SKM-1 treated with dmso at 0.1 percent for 144 hours (cell line): Measurements from ENCODE around the gene VAMP5.
"Not testable (repeated sequence)": the region's sequence is repeated elsewhere in the genome, so short reads cannot be mapped to it uniquely, and the experiment has no call there.

Source experiments
- DNase-seq: peaks from one replicate; lab custom pipeline; 2025; ENCODE audit not compliant: unreplicated experiment; lab: John Stamatoyannopoulos, UW

VAMP5 gene, protein sequence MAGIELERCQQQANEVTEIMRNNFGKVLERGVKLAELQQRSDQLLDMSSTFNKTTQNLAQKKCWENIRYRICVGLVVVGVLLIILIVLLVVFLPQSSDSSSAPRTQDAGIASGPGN

DNA sequence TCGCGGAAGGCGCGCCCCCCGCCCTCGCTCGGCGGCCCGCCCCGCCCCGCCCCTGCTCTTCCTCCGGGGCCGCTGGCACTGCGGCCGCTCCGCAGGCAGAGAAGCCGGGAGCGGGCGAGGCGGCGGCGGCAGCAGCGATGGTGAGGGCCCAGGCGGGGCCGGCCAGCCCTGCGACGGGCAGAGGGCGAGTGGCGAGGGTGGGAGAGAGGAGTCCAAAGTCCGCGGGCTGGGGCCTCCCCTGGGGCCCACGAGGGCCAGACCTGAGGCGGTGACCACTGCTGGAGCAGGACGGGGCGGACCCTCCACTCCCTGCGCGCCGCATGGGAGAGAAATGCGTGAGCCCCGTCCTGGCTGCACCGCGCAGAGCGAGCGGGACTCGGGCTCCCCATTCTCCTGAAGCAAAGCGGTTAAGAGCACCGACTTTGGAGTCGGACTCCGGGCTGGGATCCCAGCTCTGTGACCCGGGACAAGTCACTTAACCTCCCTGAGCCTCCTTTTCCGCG lies at the start of gene VAMP5:
VAMP5 (plus strand) TSS at position 78 of the 503 bp plus-strand sequence; CDS start at position 138, 60 bp downstream.
- DNase-seq = no peak

DNA sequence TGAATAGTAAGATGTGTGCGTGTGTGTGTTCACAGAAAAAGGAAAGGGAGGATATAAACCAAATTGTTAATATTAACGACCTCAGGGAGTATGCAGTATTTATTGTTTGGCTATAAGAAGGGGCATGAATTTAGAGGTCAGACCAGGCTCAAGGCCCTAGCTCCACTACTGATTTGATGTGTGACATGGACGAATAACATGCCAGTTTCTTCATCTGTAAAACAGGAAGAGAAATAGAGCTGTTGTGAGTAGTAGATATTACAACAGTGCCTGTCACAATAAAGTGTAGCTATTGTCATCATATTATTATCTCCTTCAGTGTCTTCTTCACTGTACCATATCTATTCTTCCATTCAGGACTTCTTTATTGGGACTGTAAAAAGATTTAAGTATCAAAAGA lies 49.4 kb upstream of the VAMP5 start:
- DNase-seq = peak; percentile 58

DNA sequence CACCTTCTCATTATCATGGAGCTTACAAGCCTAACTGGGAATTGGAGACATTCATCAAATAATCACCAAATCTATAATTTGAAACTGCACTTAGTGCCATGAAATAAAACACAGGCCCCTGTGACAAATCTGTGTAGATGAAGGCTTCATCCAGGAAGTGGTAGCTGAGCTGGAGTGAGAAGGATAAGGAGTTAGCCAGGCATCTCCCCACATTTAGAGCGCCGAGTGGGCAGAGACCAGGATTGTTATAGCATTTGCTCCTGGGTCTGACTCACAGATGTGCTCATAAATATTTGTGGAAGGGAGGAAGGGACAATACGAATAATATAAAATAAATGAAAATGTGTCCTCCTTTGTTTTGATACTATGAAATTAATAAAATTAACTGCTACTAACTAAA lies 47.8 kb upstream of the VAMP5 start:
- DNase-seq = no peak

DNA sequence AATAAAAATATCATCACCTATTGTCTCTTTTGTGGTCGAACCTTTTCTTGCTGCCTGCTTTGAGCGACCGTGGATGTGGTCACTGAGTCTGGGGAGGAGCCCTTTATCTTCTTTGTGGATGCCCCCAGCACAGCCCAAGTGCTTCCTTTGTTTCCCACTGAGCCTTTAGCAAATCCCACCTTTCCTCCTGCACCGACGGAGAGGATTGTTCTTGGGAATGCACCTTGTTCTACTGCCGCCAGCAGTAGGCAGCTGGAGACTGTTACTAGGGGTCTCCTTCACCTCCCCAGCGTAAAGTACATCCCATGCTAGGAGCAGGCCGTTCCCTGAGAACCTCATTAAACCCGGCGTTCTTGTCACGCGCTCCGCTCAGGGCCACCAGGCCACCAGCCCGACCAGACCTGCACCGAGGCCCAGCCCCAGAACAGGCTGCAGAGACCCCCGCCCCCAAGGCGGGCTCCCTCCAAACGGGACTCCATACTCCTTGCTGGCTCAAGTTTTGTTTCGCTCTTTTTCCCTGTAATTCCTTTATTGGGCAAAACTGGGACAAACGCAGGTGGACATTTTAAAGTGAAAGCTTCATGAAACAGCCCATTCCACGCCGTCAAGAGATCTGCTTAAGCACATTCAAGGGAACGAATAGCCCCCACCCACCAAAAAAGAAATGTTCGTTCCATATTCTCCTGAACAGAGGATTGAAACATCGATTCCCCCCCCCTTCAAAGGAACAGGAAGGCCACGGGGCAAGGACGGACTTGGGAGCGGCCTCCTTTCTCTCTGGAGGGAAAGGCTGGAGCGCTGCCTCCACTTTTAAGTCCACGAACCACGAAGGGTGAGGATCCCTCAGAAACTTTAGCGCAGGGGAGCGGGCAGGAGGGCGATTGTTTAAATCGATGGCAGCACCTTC lies 46.4 kb upstream of the VAMP5 start:
- peak; percentile 35 for DNase-seq

DNA sequence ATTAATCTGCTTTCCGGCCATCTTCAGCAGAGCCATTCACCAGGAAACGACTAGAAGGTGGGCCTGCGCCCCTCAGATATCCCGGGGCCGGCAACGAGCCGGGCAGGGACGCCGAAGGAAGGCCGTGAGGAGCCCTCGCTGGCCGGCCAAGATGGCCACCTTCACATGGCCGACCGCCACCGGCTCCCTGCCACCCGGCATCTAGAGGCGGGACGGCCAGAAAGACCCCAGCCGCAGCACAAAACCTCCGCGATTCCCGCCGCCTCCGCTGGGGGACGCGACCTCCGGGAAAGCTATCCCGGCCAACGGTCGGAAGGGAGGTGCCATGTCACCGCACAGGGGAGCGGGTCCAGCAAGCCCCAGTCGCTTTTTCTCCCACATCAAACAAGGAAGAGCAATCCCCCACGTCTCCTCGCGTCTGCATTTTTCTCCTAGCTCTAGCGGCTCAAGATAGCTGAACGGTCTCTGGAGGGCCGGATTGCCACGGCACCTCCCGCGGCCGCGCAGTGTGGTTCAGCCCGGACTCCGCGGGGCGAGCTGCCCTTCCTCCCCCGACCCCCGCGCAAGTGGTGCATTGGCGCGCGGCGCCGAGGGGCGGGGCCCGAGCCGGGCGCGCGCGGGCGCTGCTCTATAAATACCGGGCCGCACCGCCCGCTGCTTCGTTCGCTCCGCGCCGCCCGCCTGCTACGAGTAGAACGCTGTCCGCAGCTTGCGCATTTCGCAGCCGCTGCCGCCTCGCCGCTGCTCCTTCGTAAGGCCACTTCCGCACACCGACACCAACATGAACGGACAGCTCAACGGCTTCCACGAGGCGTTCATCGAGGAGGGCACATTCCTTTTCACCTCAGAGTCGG lies 45.5 kb upstream of the VAMP5 start, which contains the start of gene MAT2A:
MAT2A (plus strand) TSS at position 662 of the 854 bp plus-strand sequence; CDS start at position 782, 120 bp downstream.
- DNase-seq = peak; percentile 96

DNA sequence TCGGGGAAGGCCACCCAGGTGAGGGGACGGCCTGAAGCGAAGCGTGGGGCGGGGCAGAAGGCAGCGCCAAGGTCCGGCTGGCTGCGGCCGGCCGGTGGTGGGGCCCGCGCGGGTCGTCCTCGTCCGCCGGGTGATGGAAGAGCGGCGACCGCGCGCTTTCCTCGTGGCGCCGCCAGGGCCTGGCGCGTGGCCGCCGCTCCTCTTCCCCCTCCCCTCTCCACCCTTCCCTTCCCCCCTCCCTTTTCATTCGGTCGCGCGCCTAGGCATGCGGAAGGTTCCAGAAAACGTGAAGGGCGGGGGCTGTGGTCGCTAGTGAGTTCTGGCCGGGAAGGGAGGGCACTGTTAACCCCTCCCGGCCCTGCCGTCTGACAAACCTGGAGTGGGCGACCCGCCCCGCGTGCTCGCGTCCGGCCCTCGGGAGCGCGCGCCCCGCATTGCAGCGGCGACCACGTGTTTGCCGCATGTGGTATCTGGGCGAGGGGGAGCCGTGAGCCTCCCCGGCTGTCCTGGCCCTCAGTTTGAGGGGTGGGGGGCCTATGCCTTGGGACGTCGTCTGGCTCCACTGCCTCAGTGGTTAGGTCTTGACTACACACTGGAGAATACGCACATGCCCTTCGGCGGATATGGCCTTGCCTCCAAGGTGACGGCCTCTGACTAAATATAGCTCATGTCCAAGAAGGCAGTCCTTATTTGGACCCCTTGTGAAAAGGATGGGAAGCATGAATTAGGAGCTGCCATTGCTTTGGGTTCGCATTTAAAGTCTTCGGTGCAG lies 44.7 kb upstream of the VAMP5 start:
- DNase-seq = peak; percentile 73

DNA sequence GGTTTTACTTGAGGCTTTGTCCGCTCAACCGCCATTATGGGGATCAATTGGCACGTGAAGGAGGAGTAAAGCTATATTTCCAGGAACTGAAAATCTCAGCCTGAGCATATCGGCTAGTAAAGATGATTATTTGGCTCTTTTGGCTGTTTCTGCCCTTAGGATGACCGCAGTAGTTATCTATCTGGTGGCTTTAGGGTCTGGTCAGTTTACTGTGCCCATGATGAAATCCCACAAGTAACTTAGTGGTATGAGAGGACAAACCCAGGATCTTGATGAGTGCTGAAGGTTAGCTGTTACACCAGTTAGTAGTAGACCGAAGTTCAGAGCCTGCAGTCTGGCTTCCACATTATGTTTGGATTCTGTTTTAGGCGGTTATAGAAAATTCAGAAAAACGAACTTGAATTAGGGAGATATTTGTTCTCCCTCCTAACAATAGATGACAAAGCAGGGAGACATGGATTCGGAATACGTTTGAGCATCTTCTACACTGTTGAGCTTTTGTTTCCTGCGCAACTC lies 44.0 kb upstream of the VAMP5 start:
- peak; percentile 65 for DNase-seq

DNA sequence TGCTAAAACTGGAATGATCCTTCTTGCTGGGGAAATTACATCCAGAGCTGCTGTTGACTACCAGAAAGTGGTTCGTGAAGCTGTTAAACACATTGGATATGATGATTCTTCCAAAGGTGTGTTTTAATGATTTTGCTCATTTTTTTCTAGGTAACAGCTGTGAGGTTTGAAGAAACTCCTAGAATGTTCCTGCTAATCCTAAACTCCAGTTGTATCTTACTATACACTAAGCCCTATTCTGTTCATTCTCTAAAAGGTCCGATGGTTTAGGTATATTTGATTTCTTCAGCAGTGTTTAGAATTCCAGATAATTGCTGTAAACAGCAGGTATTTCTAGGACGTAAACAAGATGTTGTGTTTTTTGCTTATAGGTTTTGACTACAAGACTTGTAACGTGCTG lies 43.0 kb upstream of the VAMP5 start:
- DNase-seq = no peak

DNA sequence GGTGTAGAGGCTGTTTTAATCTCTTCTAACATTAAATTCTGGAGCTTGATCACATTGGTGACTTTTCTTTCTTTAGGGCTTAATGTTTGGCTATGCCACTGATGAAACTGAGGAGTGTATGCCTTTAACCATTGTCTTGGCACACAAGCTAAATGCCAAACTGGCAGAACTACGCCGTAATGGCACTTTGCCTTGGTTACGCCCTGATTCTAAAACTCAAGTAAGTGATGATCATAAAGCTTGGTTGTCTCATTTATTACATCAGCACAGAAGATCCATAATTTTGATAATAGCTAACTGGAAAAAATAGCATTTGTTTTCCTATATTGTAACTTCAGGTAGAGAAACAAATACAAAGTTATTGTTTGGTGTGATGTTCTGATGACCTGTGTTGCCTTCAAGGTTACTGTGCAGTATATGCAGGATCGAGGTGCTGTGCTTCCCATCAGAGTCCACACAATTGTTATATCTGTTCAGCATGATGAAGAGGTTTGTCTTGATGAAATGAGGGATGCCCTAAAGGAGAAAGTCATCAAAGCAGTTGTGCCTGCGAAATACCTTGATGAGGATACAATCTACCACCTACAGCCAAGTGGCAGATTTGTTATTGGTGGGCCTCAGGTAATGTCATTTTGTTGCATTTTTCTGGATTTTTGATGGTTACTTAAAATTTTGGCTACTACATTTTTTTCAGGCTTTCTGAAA lies 42.3 kb upstream of the VAMP5 start:
- no peak for DNase-seq

DNA sequence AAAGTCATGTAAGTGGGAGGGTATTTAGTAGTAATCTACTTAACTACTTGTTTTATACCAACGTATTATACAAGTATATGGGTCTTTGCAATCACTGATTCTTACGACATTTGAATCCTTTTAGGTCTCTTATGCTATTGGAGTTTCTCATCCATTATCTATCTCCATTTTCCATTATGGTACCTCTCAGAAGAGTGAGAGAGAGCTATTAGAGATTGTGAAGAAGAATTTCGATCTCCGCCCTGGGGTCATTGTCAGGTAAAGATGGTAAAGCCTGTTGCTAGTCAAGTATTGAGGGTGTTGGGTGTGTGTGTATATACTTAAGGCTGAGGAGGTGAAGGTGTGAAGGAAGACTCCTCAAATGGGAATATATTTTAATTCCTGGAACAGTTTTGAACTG lies 41.5 kb upstream of the VAMP5 start:
- no peak for DNase-seq

DNA sequence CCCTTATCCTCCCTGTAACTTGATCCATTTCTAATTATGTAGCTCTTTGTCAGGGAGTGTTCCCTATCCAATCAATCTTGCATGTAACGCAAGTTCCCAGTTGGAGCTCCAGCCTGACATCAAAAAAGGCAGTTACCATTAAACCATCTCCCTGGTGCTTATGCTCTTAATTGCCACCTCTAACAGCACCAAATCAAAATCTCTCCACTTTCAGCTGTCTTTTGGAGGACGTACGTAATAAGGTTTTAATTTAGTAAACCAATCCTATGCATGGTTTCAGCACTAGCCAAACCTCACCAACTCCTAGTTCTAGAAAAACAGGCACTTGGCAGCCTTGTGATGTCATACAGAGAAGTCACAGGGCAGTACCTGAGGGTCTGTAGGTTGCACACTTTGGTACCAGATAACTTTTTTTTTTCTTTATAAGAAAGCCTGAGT lies 40.0 kb upstream of the VAMP5 start:
- DNase-seq = not testable (repeated sequence)

DNA sequence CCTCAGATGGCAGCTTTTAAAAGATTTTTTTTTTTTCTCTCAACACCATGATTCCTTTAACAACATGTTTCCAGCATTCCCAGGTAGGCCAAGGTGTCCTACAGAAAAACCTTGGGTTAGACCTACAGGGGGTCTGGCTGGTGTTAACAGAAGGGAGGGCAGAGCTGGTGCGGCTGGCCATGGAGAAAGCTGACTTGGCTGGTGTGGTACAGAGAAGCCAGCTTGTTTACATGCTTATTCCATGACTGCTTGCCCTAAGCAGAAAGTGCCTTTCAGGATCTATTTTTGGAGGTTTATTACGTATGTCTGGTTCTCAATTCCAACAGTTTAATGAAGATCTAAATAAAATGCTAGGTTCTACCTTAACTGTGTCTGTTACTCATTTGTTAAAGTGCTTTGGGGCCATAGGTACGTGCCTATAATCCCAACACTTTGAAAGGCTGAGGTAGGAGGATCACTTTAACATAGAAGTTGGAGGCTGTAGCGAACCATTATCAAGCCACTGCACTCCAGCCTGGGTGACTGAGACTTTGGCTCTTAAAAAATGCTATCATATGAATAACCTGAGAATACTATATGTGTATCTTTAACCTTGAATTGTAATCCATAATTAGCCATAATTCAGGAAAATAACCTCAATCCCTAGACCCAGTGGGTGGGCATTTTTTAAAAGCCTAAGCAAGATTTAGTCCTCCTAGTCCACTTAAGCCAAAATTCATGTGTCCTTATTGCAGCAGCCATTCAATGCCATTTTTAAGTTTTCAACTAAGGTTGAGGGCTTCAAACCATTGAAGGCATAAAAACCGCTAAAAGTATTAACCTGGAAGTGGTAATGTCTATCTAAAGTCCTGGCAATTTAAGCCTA lies 39.1 kb upstream of the VAMP5 start:
- not testable (repeated sequence) for DNase-seq

DNA sequence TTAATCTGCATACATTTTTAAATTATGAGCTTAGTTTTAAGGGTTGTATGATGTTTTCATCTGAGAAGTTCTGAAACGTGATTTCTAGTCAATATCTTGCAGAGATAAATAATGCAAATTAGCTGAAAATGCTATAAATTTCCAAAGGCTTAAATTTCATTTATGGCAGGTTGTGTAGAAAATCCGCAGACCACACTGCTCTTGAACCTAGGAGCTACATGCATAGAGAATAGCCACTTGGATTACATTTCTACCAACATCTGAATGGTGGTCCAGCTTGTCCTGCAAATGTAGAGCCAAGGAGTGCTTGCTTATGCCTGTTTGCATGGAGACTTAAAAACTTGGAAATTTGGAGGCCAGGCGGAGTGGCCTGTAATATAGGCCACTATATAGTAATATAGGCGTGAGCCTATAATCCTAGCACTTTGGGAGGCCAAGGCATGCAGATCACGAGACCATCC lies 38.4 kb upstream of the VAMP5 start:
- DNase-seq = no peak

DNA sequence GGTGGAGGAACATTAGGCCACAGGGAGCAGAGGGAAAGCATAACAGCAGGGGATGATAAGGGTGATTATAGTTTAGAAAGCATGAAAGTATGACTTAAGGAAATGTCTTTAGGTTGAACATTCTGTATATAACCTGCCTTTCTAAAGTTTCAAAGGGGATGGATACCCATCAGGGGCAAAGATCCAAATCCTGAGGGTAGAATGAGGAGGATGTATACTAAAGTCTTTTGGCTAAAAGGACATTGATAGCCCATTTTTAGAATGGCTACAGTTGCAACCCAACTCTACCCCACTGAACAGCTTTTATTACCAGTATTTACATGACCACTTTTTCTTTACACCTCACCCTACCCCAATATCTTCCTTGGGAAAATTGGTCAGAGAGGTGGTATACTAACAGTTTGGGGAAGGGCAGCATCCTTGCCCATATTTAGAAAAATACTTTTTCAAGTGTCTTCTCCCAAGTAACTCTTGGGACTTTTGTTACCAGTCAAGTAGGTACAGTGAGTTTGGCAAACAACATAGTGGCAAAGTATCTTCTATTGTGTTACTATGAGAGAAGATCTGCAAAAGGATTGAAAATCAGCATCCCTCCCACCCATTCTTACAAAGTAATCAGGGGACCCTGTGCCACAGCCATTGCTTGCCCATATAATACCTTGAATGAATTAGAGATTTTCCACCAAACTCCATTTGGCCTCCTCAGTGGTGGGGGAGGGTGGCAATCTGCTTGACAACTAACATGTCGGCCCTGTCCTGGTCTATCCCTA lies 37.0 kb upstream of the VAMP5 start:
- DNase-seq = no peak

DNA sequence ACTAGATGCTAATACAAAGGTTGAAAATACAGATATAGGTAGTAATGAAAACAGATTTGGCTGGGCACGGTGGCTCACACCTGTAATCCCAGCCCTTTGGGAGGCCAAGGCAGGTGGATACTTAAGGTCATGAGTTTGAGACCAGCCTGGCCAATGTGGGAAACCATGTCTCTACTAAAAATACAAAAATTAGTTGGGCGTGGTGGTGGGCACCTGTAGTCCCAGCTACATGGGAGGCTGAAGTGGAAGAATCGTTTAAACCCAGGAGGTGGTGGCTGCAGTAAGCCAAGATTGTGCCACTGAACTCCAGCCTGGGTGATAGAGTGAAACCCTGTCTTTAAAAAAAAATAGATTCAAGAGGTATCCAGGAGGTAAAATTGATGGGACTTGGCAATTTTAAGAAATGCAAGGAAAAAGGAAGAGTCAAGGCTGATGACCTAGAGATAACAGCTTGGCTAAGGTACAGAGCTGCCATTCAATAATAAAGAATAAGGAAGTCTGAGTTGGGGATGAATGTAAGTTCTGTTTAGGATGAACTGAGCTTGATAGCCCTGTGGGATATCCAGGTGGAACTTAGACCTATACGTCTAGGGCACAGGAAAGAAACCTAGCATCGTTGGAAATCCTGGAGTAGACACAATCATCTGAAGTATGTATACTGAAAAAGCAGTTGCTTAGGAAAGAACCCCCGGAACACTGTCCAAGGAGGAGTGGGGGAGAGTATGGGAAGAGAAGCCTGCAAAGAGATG lies 36.2 kb upstream of the VAMP5 start:
- DNase-seq = no peak

DNA sequence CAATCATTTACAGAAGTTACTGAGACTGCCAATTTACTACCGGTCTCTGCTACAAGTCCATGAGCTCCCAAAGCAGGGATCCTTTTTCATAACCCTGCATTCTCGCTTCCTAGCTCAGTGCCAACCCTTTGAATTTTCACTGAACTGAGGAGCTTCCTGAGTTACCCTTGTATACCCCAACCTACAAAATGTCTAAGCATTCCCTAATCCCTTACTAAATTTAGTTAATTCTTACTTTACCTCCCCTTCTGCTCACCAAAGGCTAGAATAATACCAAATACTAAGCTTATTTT lies 35.7 kb upstream of the VAMP5 start:
- no peak for DNase-seq

DNA sequence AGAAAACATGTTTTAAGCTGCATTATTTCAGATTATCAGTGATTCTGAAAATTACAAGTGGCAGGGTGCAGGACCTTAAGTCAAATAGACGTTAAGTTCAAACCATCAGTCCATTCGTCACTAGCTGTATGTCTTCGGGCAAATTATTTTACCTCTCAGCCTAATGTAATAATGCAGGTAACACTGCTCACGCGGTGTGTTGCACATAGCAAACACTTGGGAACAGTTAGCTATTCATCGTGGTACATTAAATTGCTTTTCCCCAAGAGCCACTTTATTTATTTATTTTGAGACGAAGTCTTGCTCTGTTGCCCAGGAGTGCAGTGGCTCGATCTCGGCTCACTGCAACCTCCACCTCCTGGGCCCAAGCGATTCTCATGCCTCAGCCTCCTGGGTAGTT lies 35.1 kb upstream of the VAMP5 start:
- no peak for DNase-seq
